ENCODE results near the gene SMYD2. TPM values are rescaled to one million over a fixed set of nuclear protein-coding genes. Genes with fewer than 3 reads are reported as not detected.

Gene SMYD2
- total RNA-seq, 1 experiment from 2014 or later = 38.8 TPM

DNA sequence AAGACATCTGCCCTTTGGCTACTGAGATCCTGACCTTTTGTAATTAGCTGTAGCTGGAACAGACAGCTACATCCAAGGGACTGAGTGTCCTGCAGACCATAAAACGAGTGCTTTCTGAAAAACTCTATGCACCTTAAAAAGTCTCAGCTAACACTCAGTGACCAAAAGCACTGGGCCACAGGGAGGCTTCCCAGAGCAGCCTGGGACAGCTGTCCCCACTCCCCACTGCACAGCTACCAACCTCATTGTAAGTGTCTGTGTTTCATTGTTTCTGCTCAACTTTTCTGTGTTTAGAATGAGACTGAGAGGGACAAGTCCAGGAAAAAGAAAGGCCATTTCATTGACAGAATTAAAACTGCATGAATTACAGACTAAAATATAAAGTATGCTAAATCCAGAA is 80.7 kb downstream of the SMYD2 start:
- no peak for DNase-seq (ENCODE audit: low read depth)

DNA sequence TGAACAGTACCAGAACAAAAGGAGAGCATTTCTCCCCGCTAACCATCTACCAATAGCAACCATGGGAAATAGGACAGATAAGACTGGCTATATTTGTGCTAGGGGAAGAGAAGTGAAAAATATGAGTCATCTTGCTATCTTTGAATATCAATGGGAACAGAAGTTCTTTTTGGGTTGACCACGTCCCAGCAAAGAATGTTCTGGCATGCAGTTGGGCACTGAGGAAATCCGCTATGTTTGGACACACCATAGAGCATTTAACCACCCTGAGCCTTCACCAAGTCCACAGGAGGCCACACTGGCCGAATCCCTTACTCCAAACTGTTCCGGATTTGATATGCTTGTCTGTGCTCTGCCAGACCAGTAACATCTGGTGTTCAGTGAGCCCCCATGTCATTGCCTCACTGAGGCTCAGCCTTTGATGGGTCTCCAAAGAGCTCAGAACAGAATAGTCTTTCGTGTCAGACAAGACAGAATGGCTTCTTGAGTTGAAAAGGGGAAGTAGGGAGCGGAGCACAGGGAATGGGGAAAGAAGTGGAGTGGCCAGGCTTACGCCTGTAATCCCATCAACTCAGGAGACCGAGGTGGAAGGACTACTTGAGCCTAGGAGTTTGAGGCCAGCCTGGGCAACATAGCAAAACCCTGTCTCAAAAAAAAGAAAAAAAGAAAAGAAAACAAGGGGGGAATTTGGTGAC is 81.4 kb downstream of the SMYD2 start:
- no peak for DNase-seq (ENCODE audit: low read depth)

GRCh38 chr1:214363386-214363785 is 82.4 kb downstream of the SMYD2 start:
- DNase-seq (ENCODE audit: low read depth) = no peak

DNA sequence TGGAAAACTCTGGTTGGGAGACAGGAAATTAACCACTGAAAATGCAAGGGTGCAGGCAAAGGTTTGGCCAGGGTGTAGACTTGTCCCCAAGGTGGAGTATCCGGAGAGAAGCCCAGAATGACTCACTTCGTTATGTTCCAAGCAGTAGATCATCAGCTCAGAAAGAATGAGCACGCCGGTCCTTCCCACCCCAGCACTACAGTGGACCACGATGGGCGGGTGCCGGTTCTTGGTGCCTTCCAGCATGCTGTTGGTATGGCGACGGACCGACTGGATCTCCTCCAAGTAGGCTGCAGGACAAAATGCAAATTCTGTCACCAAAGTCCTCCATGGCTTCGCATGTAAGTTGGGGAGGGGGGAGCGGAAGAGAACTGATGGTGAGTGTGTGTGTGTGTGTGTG is 83.4 kb downstream of the SMYD2 start:
- DNase-seq (ENCODE audit: low read depth) = peak; percentile 7

DNA sequence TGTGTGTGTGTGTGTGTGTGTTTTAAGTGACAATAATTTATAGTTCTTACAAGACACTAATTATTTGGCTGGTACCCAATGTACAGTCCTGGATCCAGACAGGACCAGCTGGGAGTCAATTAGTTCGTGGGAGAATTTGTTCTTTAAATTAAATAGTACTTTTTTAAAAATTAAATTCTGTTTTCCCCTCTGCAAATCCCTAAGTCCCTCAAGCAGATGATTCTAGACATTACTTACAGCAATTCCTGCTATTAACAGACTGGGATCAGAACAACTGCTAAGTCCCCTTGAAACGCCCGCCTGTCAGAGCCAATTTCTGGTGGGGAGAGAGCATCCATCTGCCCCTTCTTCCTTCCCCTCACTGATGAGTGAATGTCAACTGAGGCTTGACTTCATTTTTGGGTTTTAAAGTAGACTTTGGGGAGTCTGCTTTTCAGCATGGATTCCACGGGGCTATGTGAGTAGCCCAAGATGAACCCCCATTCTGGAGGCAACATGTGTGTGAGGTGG is 83.9 kb downstream of the SMYD2 start:
- DNase-seq (ENCODE audit: low read depth) = no peak

DNA sequence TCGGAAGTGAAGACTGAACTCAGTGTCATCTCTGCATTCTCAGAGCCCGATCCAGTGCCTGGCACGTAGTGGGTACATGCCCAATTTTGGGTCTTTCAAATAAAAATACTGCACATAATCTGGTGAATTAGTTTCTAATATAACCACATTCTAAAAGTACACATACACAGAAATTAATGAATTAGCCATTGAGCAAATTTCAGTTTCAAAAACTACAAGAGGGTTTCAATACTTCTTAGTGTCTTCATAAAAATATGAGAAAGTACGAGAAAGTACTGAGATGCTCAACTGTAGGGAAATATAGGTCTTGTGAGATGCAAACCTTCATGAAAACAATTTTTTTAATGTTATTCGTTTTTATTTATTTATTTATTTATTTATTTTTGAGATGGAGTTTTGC is 86.9 kb downstream of the SMYD2 start:
- DNase-seq (ENCODE audit: low read depth) = no peak

DNA sequence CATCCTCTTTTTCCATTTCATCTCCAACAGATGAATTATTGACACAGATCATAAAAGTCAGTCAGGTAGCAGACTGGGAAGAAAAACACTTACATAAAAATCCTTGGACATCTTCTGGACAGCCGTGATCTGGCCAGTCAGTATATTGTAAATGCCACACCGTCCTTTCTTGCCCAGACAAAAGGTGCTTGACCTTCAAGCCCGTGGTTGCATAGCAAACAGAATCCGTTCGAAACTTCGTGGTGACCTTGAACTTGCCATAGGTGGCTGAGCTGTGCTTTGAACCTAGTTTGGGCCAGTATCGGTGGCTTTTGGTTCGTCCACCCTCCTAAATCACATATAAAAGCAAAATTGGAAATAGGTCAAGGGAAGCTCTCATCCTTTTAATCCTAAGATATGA is 88.4 kb downstream of the SMYD2 start:
- DNase-seq (ENCODE audit: low read depth) = no peak

GRCh38 chr1:214370615-214371014 is 89.7 kb downstream of the SMYD2 start:
- DNase-seq (ENCODE audit: low read depth) = no peak

DNA sequence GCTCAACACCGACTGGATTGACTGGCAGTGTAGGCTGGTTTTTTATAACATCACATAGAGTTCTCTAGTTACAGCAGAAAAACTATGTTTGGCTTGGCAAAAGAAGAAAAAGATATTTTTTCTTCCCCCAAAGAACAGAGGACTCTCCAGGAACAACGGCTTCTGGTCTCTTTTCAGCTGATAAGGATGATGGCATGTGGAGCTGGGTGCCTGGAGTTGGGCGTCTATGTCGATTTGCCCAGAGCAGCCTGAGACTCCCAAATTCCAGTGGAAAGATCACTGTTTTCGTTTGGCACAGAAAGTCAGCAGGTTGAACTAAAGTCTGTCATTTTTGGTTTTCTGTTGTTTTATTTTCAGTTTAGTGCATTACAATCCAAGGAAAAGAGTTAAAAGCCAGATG is 91.1 kb downstream of the SMYD2 start:
- no peak for DNase-seq (ENCODE audit: low read depth)

DNA sequence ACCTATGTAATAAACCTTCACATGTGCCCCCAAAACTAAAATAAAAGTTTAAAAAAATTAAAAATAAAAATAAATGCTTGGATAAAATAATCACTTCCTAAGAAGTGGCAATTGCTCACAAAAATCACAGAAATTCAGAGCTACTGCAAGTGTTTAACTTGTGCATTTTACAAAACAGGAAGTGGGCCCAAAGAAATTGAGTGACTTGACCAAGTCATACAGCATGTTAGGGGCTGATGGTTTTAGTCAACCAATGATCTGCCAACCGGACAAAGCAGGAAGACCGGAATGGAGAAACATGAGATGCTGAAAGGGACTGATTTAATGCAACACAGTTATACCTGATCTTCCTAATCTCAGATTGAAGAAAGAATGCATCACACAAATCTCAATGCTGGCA is 96.5 kb downstream of the SMYD2 start:
- DNase-seq (ENCODE audit: low read depth) = no peak

DNA sequence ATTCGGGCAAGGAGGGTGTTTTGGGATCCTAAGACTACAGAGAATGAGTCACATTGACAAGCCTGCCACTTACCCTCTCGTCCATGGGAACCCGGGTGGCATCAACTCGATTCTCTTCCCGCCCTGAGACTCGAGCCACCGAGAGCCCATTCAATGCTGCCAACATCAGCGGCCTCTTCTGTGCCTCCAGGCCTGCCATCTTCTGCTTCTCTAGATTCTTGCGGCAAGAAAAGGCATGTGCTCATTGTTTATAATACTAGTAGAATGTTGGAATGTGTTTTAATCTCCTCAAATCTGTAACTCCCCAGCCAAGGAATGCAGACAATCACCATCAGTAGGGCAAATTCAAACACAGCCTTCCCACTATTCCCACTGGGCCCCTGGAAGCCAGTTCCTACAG is 96.9 kb downstream of the SMYD2 start:
- DNase-seq (ENCODE audit: low read depth) = peak; percentile 70

DNA sequence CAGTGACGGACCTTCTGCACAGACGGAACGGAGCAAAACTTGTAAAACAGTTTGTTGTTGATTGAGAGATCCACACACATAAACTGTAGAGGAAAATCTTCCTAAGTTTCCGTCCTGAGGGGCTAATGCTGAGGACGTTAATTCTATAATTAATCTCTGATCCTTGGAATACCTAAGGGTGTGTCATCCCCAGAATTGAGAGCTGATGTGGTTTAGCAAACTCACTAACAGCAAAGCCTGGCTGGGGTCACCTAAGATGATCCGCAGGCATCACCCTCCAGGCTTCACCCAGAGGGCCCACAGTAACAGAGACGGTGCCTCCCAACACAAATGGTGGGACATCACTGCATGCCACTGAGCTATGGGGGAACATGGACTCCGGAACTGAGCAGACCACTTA is 97.5 kb downstream of the SMYD2 start:
- DNase-seq (ENCODE audit: low read depth) = peak; percentile 26

DNA sequence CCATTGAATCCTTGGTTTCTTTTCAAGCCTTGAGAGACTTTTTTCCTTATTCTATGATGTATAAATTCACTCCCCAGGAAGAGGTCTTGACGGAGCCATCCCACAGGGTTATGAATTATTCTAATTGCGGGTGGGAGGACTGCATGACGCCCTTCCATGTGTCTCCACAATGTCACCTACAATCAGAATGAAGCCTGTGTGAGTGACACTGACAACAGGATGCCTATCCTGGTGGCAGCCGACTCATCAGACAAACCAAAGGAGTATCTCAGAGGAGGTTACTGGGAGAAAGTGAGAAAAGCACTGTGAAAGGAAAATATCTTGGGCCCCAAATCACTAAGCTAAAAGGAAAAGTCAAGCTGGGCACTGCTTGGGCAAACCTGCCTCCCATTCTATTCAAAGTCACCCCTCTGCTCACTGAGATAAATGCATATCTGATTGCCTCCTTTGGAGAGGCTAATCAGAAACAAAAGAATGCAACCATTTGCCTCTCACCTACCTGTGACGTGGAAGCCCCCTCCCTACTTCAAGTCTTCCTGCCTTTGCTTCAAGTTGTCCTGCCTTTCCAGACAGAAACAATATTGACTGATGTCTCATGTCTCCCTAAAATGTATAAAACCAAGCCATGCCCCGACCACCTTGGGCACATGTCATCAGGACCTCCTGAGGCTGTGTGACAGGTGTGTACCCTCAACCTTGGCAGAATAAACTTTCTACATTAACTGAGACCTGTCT is 98.4 kb downstream of the SMYD2 start:
- DNase-seq (ENCODE audit: low read depth) = no peak

DNA sequence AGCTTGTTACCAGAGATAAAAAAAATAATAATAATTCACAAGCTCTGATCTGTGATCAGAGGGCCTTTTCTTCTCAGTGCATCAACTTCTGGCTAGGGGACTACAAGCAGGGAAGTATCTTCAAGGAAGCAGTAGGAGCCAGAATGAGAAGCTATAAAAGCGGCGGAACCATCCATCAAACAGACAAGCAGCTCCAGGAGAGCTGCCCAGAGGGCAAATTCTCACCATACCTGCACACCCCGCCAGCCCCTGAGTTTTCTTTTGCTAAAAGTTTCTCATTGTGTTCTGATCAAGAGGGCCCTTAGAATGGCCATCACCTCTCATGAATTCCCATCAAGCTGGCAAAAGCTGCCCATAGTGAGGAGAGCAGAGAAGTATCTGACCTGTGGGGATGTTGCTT is 99.4 kb downstream of the SMYD2 start:
- no peak for DNase-seq (ENCODE audit: low read depth)

- DNase-seq (ENCODE audit: low read depth) = no peak
Measured at GRCh38 chr1:214380986-214381695, 100.2 kb downstream of the SMYD2 start.

DNA sequence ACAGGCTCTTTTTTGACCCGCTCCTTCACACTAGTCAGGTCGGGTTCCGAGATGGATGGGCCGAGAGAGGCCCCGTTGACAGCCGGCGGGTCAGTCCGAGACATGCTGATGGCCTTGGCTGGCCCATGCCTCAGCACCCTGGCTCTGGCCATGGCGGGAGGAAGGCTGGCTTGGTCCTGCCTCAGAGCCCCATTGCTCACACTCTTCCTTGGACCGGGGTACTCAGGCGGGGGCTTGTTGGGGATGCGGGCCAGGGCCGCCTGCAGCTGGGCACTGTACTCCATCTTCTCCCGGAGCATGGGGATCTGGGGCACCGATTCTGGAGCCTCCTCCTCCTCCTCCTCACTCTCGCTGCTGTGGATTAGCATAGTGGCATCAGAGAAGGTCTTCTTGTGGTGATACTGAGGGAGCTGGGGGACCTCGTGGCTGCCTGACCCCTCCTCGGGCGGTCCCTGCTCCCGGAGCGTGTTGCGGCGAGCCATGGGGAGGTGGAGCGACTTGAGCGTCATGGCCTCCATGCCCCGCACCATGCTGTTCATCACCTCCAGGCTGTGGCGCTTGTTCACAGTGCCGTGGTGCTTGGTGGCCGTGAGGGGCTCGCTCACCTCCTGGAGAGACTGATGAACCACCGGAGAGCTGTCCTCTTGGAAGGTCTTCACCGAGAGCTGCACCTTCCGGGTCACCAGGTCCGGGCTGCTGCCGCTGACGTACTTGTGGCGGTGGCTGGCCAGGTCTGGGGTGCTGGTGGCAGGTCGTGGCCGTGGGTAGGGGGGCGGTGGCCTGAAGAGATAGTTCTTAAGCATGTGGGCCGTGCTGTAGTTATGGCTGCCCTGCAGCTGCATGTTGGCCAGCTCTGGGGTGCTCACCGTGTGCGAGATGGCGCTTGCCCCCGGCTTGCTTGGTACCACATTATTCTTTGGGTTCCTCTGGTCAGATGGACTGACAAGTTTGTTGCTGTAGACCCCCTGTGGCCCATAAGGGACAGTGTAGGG is 102.7 kb downstream of the SMYD2 start:
- no peak for DNase-seq (ENCODE audit: low read depth)

DNA sequence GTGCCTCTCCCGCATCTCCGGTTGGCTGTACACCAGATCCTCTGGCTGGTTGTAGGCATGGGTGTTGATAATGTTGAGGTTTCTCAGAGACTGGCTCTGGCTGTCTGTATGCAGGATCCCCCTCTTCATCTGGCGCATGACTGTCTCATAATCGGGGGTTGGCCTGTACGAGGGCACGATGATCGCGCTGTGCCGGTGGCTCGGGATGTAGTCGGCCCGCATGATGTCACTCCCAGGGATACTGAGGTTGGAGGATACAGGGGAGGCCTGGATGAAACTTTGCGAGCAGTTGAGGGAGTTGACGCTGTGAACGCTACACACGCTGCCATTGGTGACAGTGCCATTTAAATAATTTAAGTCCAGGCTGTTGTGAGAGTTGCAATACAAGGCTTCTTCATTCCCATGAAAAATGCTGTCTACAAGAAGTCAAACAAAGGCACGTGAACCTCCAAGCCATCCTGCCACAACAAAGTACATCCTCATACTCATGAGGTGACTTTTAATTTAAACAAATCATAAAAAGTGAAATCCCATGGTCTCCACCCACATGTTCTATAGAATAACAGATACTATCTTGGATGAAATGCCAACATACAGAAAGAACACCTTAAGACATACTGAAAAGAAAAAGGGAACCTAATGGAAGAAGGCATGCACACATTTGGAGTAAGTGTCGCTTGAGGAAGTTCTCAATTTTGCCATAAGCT is 103.6 kb downstream of the SMYD2 start:
- no peak for DNase-seq (ENCODE audit: low read depth)

DNA sequence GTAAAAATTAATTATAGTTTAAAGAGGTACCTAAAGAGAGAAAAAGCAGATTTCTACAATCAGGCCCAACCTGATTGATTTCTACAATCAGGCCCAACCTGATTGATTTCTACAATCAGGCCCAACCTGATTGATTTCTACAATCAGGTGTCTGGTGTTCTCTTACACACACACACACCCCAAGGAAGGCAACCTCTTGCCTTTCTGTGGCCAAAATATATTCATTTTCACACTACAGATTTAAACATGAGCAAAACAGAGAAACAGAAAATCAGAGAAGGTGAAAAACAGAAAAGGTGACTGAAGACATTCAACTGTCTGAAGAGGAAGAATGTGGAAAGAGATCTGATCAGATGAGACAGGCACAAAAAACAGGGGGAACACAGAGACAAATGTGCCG is 104.5 kb downstream of the SMYD2 start:
- no peak for DNase-seq (ENCODE audit: low read depth)

- DNase-seq (ENCODE audit: low read depth) = no peak
Measured at GRCh38 chr1:214386333-214386732, 105.4 kb downstream of the SMYD2 start.
